Measurements from ENCODE around the gene TMEM95.

DNA sequence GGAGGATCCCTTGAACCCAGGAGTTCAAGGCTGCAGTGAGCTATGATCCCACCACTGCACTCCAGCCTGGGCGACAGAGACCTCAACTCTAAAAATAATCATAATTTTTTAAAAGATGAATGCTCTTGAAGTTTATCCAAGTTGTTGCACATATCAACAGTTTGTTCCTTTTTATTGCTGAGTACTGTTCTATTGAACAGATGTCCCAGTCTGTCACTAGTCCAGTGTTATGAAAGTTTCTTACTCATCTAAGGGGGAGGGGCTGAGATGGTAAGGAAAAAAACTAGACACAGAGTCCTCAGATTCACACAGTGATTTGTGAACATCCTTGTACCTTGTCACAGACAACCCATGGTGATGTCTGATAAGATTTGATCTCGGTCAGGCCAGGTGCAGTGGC lies 14.8 kb upstream of the TMEM95 start:
- no peak for TF ChIP-seq EZH2 (IDR thresholded peaks at IDR 0.05; ENCODE audit: borderline replicate concordance, insufficient read depth, low read depth, low read length, poor library complexity, severe bottlenecking)
- TF ChIP-seq, protein P1, sequence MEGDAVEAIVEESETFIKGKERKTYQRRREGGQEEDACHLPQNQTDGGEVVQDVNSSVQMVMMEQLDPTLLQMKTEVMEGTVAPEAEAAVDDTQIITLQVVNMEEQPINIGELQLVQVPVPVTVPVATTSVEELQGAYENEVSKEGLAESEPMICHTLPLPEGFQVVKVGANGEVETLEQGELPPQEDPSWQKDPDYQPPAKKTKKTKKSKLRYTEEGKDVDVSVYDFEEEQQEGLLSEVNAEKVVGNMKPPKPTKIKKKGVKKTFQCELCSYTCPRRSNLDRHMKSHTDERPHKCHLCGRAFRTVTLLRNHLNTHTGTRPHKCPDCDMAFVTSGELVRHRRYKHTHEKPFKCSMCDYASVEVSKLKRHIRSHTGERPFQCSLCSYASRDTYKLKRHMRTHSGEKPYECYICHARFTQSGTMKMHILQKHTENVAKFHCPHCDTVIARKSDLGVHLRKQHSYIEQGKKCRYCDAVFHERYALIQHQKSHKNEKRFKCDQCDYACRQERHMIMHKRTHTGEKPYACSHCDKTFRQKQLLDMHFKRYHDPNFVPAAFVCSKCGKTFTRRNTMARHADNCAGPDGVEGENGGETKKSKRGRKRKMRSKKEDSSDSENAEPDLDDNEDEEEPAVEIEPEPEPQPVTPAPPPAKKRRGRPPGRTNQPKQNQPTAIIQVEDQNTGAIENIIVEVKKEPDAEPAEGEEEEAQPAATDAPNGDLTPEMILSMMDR (IDR thresholded peaks at IDR 0.05): no peak

Data from B cell (primary cell).